DOHH2 (cell line): Measurements from ENCODE around the gene LACTB.

ENCODE experiments used
- H3F3A ChIP-seq: fragments of 200-600 bp; sonication (generic), shearing (Covaris generic); 2 replicates; pipeline ENCODE4 v1.6.0; 2016; ENCODE audit warnings: antibody characterized with exemption, mild to moderate bottlenecking; ENCODE audit not compliant: control insufficient read depth, insufficient read depth
- H3K27ac ChIP-seq: fragments of 200-600 bp; sonication (generic); 2 replicates; pipeline ENCODE4 v1.5.1; 2014; ENCODE audit warnings: low read depth, mild to moderate bottlenecking, low read length, moderate library complexity
- H3K27me3 ChIP-seq: fragments of 200-600 bp; sonication (generic); 2 replicates; pipeline ENCODE4 v1.6.1; 2014; ENCODE audit warnings: mild to moderate bottlenecking, low read length, mixed read lengths; ENCODE audit not compliant: control insufficient read depth
- H3K36me3 ChIP-seq: fragments of 200-600 bp; sonication (generic); 2 replicates; pipeline ENCODE4 v1.6.1; 2014; ENCODE audit warnings: mild to moderate bottlenecking, low read length, moderate library complexity, mixed read lengths; ENCODE audit not compliant: control insufficient read depth
- H3K4me1 ChIP-seq: fragments of 200-600 bp; sonication (generic); 2 replicates; pipeline ENCODE4 v1.6.1; 2014; ENCODE audit warnings: mild to moderate bottlenecking, low read length, mixed read lengths; ENCODE audit not compliant: control insufficient read depth
- H3K4me2 ChIP-seq: fragments of 200-600 bp; sonication (generic); 2 replicates; pipeline ENCODE4 v1.6.0; 2014; ENCODE audit warnings: mild to moderate bottlenecking, low read length, moderate library complexity
- H3K4me3 ChIP-seq: fragments of 200-600 bp; sonication (generic); 2 replicates; pipeline ENCODE4 v1.5.1; 2014; ENCODE audit warnings: mild to moderate bottlenecking, low read length, mixed read lengths
- H3K79me2 ChIP-seq: fragments of 200-600 bp; sonication (generic); 2 replicates; pipeline ENCODE4 v1.6.1; 2014; ENCODE audit warnings: mild to moderate bottlenecking, low read length, mixed read lengths; ENCODE audit not compliant: control insufficient read depth
- H3K9me2 ChIP-seq: fragments of 200-600 bp; sonication (generic); replicated peaks from 2 replicates; pipeline ENCODE4 v1.6.1; 2014; ENCODE audit warnings: mild to moderate bottlenecking, low read length, mixed read lengths; ENCODE audit not compliant: control insufficient read depth
- H3K9me3 ChIP-seq: fragments of 200-600 bp; sonication (generic); 2 replicates; pipeline ENCODE4 v1.6.1; 2014; ENCODE audit warnings: antibody characterized with exemption, low read length, mixed read lengths; ENCODE audit not compliant: control insufficient read depth, insufficient read depth
- H4K20me1 ChIP-seq: fragments of 200-600 bp; sonication (generic); 2 replicates; pipeline ENCODE4 v1.6.0; 2014; ENCODE audit warnings: low read depth, mild to moderate bottlenecking, antibody characterized with exemption, low read length, moderate library complexity; ENCODE audit not compliant: control insufficient read depth, insufficient read depth
- EZH2phosphoT487 ChIP-seq: fragments of 200-600 bp; sonication (generic); IDR thresholded peaks from 2 replicates; pipeline ENCODE4 v1.6.1; 2017; ENCODE audit warnings: borderline replicate concordance, mild to moderate bottlenecking, antibody characterized with exemption, low read length, moderate library complexity, mixed read lengths
- TF ChIP-seq, protein P1 (sequence below): fragments of 200-600 bp; sonication (generic); IDR thresholded peaks from one replicate; pipeline ENCODE4 v1.5.1; 2014; ENCODE audit warnings: antibody characterized with exemption, mild to moderate bottlenecking, low read depth, low read length; ENCODE audit not compliant: poor library complexity, severe bottlenecking

Gene LACTB

GRCh38 chr15:63088533-63089245 is 33.0 kb upstream of the LACTB start:
- H3K27me3 ChIP-seq: peaks cover 3% of the 10 kb centered on the region; the same call in 1 of the 2 replicates
- no peaks in the 10 kb centered on the region for H3K9me3 ChIP-seq
- no peaks in the 10 kb centered on the region for H3K36me3 ChIP-seq
- no peak overlapping the region for H3K4me3 ChIP-seq
- no peak for TF ChIP-seq EZH2phosphoT487
- TF ChIP-seq, protein P1, sequence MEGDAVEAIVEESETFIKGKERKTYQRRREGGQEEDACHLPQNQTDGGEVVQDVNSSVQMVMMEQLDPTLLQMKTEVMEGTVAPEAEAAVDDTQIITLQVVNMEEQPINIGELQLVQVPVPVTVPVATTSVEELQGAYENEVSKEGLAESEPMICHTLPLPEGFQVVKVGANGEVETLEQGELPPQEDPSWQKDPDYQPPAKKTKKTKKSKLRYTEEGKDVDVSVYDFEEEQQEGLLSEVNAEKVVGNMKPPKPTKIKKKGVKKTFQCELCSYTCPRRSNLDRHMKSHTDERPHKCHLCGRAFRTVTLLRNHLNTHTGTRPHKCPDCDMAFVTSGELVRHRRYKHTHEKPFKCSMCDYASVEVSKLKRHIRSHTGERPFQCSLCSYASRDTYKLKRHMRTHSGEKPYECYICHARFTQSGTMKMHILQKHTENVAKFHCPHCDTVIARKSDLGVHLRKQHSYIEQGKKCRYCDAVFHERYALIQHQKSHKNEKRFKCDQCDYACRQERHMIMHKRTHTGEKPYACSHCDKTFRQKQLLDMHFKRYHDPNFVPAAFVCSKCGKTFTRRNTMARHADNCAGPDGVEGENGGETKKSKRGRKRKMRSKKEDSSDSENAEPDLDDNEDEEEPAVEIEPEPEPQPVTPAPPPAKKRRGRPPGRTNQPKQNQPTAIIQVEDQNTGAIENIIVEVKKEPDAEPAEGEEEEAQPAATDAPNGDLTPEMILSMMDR: no peak
- no peaks in the 10 kb centered on the region for H3K9me2 ChIP-seq
- no peaks in the 10 kb centered on the region for H4K20me1 ChIP-seq
- H3F3A ChIP-seq: no peaks in the 10 kb centered on the region
- H3K79me2 ChIP-seq: no peaks in the 10 kb centered on the region
- no peak overlapping the region for H3K4me2 ChIP-seq
- H3K27ac ChIP-seq: no peak overlapping the region
- no peaks in the 10 kb centered on the region for H3K4me1 ChIP-seq

GRCh38 chr15:63089260-63090043 is 32.2 kb upstream of the LACTB start:
- H3K27ac ChIP-seq: no peak overlapping the region
- no peak overlapping the region for H3K4me2 ChIP-seq
- no peaks in the 10 kb centered on the region for H3K9me3 ChIP-seq
- H3K27me3 ChIP-seq: peaks cover 3% of the 10 kb centered on the region; the same call in 1 of the 2 replicates
- no peaks in the 10 kb centered on the region for H3K4me1 ChIP-seq
- no peaks in the 10 kb centered on the region for H3K36me3 ChIP-seq
- no peaks in the 10 kb centered on the region for H3K79me2 ChIP-seq
- H3K4me3 ChIP-seq: no peak overlapping the region
- no peaks in the 10 kb centered on the region for H3K9me2 ChIP-seq
- H3F3A ChIP-seq: no peaks in the 10 kb centered on the region
- no peaks in the 10 kb centered on the region for H4K20me1 ChIP-seq
- no peak for TF ChIP-seq EZH2phosphoT487
- TF ChIP-seq, protein P1: no peak

GRCh38 chr15:63090472-63090871 is 31.2 kb upstream of the LACTB start:
- peaks cover 3% of the 10 kb centered on the region; the same call in 1 of the 2 replicates for H3K27me3 ChIP-seq
- H3K9me3 ChIP-seq: no peaks in the 10 kb centered on the region
- no peaks in the 10 kb centered on the region for H3K79me2 ChIP-seq
- H3K27ac ChIP-seq: no peak overlapping the region
- H4K20me1 ChIP-seq: no peaks in the 10 kb centered on the region
- no peak for TF ChIP-seq EZH2phosphoT487
- no peaks in the 10 kb centered on the region for H3K9me2 ChIP-seq
- H3K36me3 ChIP-seq: no peaks in the 10 kb centered on the region
- no peaks in the 10 kb centered on the region for H3K4me1 ChIP-seq
- H3K4me3 ChIP-seq: no peak overlapping the region
- H3K4me2 ChIP-seq: no peak overlapping the region
- H3F3A ChIP-seq: no peaks in the 10 kb centered on the region

GRCh38 chr15:63090887-63091286 is 30.8 kb upstream of the LACTB start:
- Histone ChIP-seq H3K79me2 (no peaks in the 10 kb centered on the region), H3K4me1 (no peaks in the 10 kb centered on the region), H3K36me3 (no peaks in the 10 kb centered on the region), H3K9me3 (no peaks in the 10 kb centered on the region), H3K4me3 (no peak overlapping the region), H3F3A (no peaks in the 10 kb centered on the region), H3K9me2 (no peaks in the 10 kb centered on the region), H3K4me2 (no peak overlapping the region), H4K20me1 (no peaks in the 10 kb centered on the region), H3K27ac (no peak overlapping the region), H3K27me3 (peaks cover 3% of the 10 kb centered on the region; the same call in 1 of the 2 replicates)
- TF ChIP-seq EZH2phosphoT487: no peak
- TF ChIP-seq, protein P1: no peak
